Ectodermal cell (in vitro differentiated cells): Measurements from ENCODE around the gene ZNF41.
"Not testable (repeated sequence)": the region's sequence is repeated elsewhere in the genome, so short reads cannot be mapped to it uniquely, and the experiment has no call there.

Experiments
- H3K27ac ChIP-seq: 2 replicates; pipeline ENCODE4 v1.7.0; 2013; ENCODE audit warnings: mild to moderate bottlenecking, low read depth, low read length; ENCODE audit not compliant: insufficient read depth, poor library complexity, severe bottlenecking
- H3K27me3 ChIP-seq: 2 replicates; pipeline ENCODE4 v1.7.0; 2013; ENCODE audit warnings: mild to moderate bottlenecking, low read length; ENCODE audit not compliant: insufficient read depth, control insufficient read depth, poor library complexity, severe bottlenecking
- H3K36me3 ChIP-seq: one replicate; pipeline ENCODE4 v1.7.0; 2013; ENCODE audit warnings: low read length; ENCODE audit not compliant: control insufficient read depth, insufficient read depth
- H3K4me1 ChIP-seq: one replicate; pipeline ENCODE4 v1.7.0; 2013; ENCODE audit warnings: low read length; ENCODE audit not compliant: control insufficient read depth, insufficient read depth
- H3K4me3 ChIP-seq: 2 replicates; pipeline ENCODE4 v1.7.0; 2013; ENCODE audit warnings: low read depth, low read length, control low read depth; ENCODE audit not compliant: insufficient read depth
- H3K9me3 ChIP-seq: 2 replicates; pipeline ENCODE4 v1.7.0; 2013; ENCODE audit warnings: mild to moderate bottlenecking, low read length, moderate library complexity; ENCODE audit not compliant: control insufficient read depth
- WGBS, 2 experiments: methylation state at CpG; one replicate each; pipeline ENCODE4 v1.1.7; 2013; ENCODE audit warnings: missing lambda C conversion rate in 2 of 2; 5-methylcytosine and 5-hydroxymethylcytosine counted together

ZNF41 gene

GRCh38 chrX:47492133-47492532 lies 9.1 kb upstream of the ZNF41 start:
- H3K4me3 ChIP-seq, H3K27ac ChIP-seq, H3K4me1 ChIP-seq, H3K36me3 ChIP-seq, H3K27me3 ChIP-seq, H3K9me3 ChIP-seq: not testable (repeated sequence)
- WGBS, 2 experiments = 93 to 97% methylated on average over 2 to 4 of the region's 4 CpGs

- H3K4me1 ChIP-seq = no peaks in the 10 kb centered on the region
- 93 to 94% methylated on average over 6 of the region's 6 CpGs for WGBS, 2 experiments
- no peak overlapping the region for H3K27ac ChIP-seq
- no peaks in the 10 kb centered on the region for H3K9me3 ChIP-seq
- no peak overlapping the region for H3K4me3 ChIP-seq
- H3K27me3 ChIP-seq = no peaks in the 10 kb centered on the region
- H3K36me3 ChIP-seq = no peaks in the 10 kb centered on the region
Observed at GRCh38 chrX:47489507-47490275, 6.7 kb upstream of the ZNF41 start.

GRCh38 chrX:47484885-47485284 lies 1.9 kb upstream of the ZNF41 start:
- Histone ChIP-seq H3K4me3 (no peak overlapping the region), H3K27ac (no peak overlapping the region), H3K4me1 (no peaks in the 10 kb centered on the region), H3K9me3 (no peaks in the 10 kb centered on the region), H3K27me3 (no peaks in the 10 kb centered on the region), H3K36me3 (no peaks in the 10 kb centered on the region)
- 85 to 95% methylated on average over 2 of the region's 2 CpGs for WGBS, 2 experiments

- Histone ChIP-seq H3K27ac (no peak overlapping the region), H3K4me3 (peak overlapping the region; percentile 58), H3K4me1 (no peaks in the 10 kb centered on the region), H3K9me3 (no peaks in the 10 kb centered on the region), H3K27me3 (no peaks in the 10 kb centered on the region), H3K36me3 (no peaks in the 10 kb centered on the region)
- WGBS, 2 experiments = 8 to 11% methylated on average over 20 to 22 of the region's 24 CpGs
Observed at GRCh38 chrX:47483306-47484268, 565 bp upstream of the ZNF41 start.

GRCh38 chrX:47482065-47482511 lies 934 bp downstream of the ZNF41 start:
- 8 to 16% methylated on average over 8 of the region's 8 CpGs for WGBS, 2 experiments
- Histone ChIP-seq H3K4me1 (no peaks in the 10 kb centered on the region), H3K9me3 (no peaks in the 10 kb centered on the region), H3K27ac (peak overlapping the region; percentile 81), H3K4me3 (peak overlapping the region; percentile 58), H3K36me3 (no peaks in the 10 kb centered on the region), H3K27me3 (no peaks in the 10 kb centered on the region)

GRCh38 chrX:47481160-47481559 lies 1.9 kb downstream of the ZNF41 start:
- Histone ChIP-seq H3K36me3 (no peaks in the 10 kb centered on the region), H3K4me1 (no peaks in the 10 kb centered on the region), H3K4me3 (no peak overlapping the region), H3K27me3 (no peaks in the 10 kb centered on the region), H3K9me3 (no peaks in the 10 kb centered on the region), H3K27ac (no peak overlapping the region)
- 92 to 97% methylated on average over 2 of the region's 2 CpGs for WGBS, 2 experiments

GRCh38 chrX:47480576-47480975 lies 2.4 kb downstream of the ZNF41 start:
- Histone ChIP-seq H3K4me3 (no peak overlapping the region), H3K36me3 (no peaks in the 10 kb centered on the region), H3K4me1 (no peaks in the 10 kb centered on the region), H3K27me3 (no peaks in the 10 kb centered on the region), H3K9me3 (no peaks in the 10 kb centered on the region), H3K27ac (no peak overlapping the region)
- 0 to 43% methylated on average over 1 to 2 of the region's 2 CpGs for WGBS, 2 experiments

- Histone ChIP-seq H3K27me3 (no peaks in the 10 kb centered on the region), H3K9me3 (no peaks in the 10 kb centered on the region), H3K4me1 (no peaks in the 10 kb centered on the region), H3K36me3 (no peaks in the 10 kb centered on the region), H3K27ac (no peak overlapping the region), H3K4me3 (no peak overlapping the region)
Observed at GRCh38 chrX:47475476-47475875, 7.5 kb downstream of the ZNF41 start.

GRCh38 chrX:47467106-47467505 lies 15.9 kb downstream of the ZNF41 start:
- H3K9me3 ChIP-seq = no peaks in the 10 kb centered on the region
- no peak overlapping the region for H3K27ac ChIP-seq
- WGBS, 2 experiments = 97 to 98% methylated on average over 5 of the region's 5 CpGs
- no peaks in the 10 kb centered on the region for H3K4me1 ChIP-seq
- no peaks in the 10 kb centered on the region for H3K36me3 ChIP-seq
- no peak overlapping the region for H3K4me3 ChIP-seq
- H3K27me3 ChIP-seq = no peaks in the 10 kb centered on the region

- no peaks in the 10 kb centered on the region for H3K9me3 ChIP-seq
- no peaks in the 10 kb centered on the region for H3K4me1 ChIP-seq
- no peak overlapping the region for H3K4me3 ChIP-seq
- no peak overlapping the region for H3K27ac ChIP-seq
- no peaks in the 10 kb centered on the region for H3K36me3 ChIP-seq
- H3K27me3 ChIP-seq = no peaks in the 10 kb centered on the region
- WGBS, 2 experiments = 80 to 86% methylated on average over 1 of the region's 1 CpG
Observed at GRCh38 chrX:47460561-47460960, 22.5 kb downstream of the ZNF41 start.
